CMK (cell line): ENCODE data around the gene DDIT4.
"Not testable (repeated sequence)": the region's sequence is repeated elsewhere in the genome, so short reads cannot be mapped to it uniquely, and the experiment has no call there.

Experiments
- DNase-seq: peaks from one replicate; pipeline ENCODE4 v3.0.0-alpha.2; 2010; ENCODE audit warnings: low read depth

The DDIT4 gene

DNA sequence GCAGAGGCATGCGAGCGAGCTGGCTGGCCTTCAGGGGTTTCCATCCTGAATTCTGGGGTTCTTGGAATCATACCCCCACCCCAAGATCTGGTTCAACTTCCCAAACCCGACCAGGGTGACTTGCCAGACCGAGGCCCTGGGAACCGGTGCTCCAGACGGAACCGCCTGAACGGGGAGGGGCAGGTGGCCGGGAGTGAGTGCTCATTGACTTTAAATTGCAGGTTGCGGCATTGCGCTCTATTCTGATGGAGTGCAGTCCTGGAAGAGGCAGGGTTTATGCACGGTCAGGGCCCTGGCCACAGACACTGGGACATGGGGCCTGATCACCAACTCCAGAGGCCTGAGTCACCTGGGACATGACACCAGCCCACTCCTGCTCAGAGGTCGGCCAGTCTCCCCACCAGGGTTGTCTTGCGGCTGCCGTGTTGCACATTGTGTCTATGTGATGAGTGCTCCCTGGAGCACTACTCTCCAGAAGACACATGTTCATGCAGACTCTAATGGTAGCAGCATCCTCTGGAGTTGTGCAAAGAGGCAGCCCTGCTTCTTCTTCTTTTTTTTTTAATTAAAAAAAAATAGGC lies 5.8 kb upstream of the DDIT4 start:
- no peak for DNase-seq

DNA sequence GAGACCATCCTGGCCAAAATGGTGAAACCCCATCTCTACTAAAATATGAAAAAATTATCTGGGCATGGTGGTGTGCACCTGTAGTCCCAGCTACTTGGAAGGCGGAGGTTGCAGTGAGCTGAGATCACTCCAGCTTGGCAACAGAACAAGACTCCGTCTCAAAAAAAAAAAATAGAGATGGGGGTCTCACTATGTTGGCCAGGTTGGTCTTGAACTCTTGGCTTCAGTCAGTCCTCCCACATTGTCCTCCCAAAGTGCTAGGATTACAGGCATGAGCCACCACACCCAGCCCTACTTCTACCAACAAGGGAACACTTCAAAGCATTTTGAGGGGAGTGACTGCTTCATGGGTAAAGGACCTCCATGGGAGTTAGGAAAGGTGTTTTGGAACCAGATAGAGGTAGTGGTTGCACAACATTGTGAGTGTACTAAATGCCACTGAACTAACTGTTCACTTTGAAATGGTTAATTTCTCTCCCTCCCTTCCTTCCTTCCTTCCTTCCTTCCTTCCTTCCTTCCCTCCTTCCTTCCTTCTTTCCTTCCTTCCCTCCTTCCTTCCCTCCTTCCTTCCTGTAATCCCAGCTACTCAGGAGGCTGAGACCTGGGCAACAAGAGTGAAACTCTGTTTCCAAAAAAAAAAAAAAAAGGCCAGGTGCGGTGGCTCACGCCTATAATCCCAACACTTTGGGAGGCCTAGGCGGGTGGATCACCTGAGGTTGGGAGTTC lies 5.1 kb upstream of the DDIT4 start:
- DNase-seq, result not testable (repeated sequence)

DNA sequence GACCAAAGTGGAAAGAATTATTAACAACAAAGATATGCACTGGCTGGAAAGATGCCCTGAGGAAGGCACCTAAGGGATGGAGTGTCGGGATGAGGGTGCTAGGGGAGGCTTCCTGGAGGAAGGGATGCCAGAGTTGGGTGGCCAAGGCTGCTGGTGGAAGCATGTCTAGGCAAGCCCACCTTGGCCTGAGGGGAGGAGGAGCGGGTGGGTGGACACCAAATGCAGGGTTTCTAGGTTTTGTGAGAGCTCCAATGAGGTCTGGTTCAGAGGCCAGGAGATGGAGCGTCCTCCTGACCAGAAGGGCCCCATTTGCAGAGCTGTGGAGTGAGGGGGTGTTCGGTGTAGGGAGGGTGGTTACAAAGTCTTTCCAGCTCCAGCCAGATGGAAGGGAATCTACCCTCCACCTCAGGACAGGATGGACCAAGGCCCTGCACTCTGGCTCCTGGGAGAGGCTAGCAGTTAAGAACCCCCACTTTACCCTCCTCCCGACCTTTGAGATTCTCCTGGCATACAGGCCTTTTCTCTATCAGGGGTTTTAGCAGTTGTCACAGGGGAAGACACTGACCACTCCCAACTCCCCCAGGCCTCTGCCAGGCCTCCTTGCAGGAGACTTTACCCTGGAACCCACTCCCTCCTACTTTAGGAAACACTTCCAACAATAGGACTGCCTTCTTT lies 3.0 kb upstream of the DDIT4 start:
- peak; percentile 61 for DNase-seq

DNA sequence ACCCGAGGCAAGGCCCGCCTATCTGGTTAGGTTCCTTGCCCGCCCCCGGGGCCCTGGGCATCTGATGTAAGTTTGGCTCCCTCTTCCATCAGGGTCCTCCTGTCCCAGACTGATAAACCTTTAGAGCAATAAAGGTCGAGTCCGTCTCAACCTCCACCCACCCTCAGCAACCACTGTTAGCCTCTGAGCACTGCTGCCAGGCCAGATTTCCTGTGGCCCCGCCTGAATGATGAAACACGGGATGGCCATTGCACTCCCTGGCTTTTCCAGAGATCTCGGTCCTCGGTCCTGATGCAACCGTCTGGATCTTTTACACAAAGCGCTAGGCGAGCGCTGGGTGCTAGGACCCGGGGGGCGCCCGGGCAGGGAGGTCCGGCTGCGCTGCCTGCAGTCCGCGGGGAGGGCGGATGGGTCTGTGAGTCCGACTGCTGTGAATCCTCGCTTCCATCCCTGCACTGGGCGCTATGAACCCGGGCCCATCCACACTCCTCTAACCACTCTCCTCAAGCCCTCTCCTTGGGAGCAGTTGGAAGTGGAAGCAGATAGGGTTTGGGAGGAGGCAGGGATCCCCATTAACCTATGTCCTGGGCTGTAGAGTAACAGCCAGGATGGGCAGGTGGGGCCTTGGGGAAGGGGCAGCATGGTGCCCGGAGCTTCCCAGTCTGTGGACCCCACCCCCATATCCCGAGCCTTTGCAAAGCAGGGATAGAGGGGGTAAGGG lies 875 bp upstream of the DDIT4 start:
- peak; percentile 97 for DNase-seq

DNA sequence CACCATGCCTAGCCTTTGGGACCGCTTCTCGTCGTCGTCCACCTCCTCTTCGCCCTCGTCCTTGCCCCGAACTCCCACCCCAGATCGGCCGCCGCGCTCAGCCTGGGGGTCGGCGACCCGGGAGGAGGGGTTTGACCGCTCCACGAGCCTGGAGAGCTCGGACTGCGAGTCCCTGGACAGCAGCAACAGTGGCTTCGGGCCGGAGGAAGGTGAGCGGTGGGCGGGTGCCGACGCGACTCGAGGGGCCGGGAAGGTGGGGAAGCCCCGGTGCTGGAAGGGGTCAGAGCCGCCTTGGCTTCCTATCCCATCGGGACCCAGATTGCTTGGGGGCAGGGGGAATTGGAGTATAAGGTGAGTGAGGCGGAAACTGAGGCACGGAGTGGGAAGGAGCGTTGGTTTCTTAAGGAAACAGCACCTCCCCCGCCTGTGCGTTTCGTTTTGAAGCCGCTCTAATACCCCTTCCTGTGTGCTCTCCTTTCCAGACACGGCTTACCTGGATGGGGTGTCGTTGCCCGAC lies 547 bp downstream of the DDIT4 start:
- DNase-seq, result no peak

DNA sequence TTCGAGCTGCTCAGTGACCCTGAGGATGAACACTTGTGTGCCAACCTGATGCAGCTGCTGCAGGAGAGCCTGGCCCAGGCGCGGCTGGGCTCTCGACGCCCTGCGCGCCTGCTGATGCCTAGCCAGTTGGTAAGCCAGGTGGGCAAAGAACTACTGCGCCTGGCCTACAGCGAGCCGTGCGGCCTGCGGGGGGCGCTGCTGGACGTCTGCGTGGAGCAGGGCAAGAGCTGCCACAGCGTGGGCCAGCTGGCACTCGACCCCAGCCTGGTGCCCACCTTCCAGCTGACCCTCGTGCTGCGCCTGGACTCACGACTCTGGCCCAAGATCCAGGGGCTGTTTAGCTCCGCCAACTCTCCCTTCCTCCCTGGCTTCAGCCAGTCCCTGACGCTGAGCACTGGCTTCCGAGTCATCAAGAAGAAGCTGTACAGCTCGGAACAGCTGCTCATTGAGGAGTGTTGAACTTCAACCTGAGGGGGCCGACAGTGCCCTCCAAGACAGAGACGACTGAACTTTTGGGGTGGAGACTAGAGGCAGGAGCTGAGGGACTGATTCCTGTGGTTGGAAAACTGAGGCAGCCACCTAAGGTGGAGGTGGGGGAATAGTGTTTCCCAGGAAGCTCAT lies 1.1 kb downstream of the DDIT4 start:
- peak; percentile 83 for DNase-seq

DNA sequence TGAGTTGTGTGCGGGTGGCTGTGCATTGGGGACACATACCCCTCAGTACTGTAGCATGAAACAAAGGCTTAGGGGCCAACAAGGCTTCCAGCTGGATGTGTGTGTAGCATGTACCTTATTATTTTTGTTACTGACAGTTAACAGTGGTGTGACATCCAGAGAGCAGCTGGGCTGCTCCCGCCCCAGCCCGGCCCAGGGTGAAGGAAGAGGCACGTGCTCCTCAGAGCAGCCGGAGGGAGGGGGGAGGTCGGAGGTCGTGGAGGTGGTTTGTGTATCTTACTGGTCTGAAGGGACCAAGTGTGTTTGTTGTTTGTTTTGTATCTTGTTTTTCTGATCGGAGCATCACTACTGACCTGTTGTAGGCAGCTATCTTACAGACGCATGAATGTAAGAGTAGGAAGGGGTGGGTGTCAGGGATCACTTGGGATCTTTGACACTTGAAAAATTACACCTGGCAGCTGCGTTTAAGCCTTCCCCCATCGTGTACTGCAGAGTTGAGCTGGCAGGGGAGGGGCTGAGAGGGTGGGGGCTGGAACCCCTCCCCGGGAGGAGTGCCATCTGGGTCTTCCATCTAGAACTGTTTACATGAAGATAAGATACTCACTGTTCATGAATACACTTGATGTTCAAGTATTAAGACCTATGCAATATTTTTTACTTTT lies 1.8 kb downstream of the DDIT4 start:
- DNase-seq, result no peak

DNA sequence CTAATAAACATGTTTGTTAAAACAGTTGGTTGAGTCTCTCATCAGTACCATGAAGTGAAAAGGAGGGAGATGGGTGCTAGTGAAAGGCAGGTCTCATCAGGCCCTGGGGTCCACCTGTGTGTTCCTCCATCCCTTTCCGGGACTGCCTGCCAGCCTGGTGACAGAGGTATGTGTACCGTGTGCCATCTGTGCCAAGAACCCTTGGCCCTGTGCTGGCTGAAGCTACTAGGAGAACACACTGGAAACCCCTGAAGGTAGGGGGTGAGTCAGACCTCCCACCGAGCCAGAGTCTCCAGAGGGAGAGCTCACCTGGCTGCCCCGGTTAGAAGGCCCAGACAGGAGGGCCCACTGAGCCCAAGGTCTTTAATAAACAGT lies 2.3 kb downstream of the DDIT4 start:
- no peak for DNase-seq

DNA sequence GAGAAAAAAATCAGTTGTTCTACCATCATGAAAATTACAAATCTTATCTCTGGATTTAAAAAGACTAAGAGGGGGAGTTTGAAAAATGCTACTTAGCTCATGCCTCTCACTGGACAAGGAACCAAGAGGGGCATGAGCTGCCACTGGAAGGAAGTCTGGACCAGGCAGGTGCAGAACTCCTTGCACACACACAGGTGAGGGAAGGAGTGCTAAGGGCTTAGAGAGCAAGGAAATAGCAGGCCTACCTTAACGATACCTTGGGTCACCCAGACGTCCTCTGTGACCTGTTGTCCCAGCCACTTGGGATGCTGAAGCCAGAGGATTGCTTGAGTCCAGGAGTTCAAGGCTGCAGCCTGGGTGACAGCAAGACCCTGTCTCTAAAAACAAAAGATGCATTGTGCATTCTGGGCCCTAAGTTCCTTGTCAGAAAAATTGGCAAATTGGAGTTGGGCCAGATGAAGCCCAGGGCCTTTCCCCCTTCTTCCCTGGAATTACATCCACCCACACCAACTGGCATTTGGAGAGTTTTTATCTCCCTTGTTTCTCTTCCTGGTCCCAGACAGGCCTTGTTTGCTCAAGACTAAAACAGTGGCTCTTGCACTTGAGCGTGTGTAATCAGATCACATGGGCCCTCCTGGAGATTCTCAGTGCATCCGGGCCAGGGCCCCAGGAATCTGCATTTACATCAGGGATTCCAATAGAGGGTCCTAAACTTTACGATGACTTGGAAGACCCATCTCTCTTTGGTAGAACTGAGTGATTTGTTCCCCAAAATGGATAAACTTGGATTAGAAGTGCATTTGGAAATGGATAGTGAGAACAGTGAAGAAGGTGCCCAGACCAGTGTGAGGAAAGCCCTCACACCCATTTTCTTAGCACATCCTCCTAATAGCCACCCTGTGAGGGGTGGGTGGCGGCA lies 3.0 kb downstream of the DDIT4 start:
- no peak for DNase-seq

DNA sequence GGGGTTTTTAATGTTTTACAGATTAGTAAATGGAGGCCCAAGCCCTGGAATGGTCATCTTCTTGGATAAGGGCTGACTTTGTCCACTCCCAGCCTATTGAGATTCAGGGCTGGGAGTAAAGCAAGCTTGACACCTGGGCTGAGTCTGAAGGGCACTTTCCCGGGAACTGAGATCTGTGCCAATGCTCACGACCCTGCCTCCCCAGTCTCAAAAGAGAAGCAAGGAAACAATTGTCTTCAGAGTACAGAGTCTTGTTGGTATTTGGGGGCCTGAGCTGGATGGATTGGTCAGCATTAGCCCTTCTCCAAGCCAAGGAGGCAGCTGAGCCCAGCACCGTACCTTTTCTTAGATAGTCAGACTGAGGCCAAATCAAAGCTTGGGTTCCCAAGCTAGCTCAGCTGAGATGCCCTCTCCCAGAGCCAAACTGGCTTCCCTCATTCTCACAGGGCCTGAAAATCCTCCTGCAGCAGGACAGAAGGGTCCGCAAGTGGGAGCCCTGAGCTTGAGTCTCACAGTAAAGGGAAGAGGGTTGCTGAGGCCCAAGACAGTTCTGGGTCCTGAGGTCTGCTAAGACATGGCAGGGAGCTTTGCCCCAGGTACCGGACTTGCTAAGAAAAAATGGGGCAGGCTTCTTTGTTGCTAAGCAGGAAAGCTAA lies 3.7 kb downstream of the DDIT4 start:
- DNase-seq, result no peak

DNA sequence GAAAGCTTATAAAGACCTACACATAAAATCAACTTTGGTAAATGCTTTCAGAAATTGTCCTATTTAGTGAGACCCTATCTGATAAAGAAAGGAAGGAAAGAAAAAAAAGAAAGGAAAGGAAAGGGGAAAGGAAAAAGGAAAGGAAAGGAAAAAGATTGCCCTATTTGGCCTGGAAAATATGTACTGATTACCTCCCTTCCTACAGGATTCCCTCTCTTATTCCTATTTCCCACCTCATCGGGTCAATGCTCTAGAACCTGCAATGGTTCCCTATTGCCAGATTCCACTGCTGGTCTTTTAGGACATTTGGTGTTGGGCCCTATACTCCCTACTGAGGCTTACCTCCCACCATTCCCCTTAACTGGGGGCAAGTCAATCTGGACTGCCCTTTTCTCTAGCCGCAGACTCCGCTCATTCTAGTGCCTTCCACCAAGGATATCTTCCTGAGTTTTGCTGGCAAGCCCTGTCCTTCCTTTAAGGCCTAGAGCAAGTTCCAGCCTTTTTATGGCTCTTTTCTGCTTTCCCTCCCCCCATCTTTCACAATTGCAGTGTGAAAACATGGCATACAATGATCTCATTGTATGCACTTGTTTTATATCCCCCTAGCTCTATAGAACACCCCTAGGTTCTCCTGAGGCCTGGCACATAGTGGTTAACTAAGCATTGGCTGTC lies 4.4 kb downstream of the DDIT4 start:
- no peak for DNase-seq

DNA sequence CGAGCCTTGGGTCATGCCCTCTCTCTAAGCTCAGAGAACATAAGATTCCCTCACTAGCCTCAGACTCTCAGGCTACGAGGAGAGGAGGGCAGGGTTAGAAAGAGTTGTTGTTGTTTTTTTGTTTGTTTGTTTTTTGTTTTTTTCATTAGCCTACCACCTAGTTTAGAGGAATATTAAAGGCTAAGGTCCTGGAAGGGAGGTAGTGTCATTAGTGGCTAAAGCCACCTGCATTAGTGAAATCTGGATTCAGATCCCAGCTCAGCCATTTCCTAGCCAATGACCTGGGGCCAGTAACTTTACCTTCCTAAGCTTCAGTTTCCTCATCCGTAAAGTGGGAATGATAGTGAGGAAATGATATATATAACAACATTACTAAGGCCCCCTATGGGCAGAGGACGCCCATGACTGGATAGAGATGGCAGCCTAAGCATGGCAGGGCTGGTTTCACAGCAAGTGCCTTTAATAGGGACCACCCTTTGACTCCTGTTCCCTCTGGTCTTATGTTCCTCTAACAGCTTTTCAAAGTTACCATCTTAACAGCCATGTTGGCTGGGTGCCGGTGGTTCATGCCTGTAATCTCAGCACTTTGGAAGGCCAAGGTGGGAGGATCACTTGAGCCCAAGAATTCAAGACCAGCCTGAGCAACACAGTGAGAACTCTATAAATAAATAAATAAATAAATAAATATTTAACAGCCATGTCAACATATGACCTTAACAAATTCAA lies 5.1 kb downstream of the DDIT4 start:
- DNase-seq, result no peak

DNA sequence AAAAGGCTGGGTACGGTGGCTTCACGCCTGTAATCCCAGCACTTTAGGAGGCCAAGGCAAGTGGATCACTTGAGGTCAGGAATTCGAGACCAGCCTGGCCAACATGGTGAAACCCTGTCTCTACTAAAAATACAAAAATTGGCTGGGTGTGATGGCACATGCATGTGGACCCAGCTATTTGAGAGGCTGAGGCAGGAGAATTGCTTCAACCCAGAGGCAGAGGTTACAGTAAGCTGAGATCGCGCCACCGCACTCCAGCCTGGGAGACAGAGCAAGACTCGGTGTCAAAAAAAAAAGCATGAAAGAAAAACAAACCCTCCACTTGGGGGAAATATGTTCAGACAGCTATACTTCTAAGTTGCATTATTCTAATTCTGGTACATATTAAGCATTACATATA lies 5.9 kb downstream of the DDIT4 start:
- DNase-seq, result not testable (repeated sequence)

DNA sequence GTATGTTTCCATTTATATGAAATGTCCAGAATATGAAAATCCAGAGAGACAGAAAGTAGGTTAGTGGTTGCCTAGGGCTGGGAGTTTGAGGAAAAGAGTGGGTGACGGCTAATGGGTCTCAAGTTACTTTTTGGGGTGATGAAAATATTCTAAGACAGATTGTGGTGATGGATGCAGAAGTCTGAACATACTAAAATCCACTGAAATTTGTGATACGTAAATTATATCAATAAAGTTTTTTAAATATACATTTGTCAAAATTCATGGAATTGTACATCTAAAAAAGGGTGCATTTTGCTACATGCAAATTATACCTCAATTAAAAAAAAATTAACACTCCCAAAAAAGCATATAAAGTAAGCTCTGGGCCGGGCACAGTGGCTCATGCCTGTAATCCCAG lies 9.4 kb downstream of the DDIT4 start:
- no peak for DNase-seq

DNA sequence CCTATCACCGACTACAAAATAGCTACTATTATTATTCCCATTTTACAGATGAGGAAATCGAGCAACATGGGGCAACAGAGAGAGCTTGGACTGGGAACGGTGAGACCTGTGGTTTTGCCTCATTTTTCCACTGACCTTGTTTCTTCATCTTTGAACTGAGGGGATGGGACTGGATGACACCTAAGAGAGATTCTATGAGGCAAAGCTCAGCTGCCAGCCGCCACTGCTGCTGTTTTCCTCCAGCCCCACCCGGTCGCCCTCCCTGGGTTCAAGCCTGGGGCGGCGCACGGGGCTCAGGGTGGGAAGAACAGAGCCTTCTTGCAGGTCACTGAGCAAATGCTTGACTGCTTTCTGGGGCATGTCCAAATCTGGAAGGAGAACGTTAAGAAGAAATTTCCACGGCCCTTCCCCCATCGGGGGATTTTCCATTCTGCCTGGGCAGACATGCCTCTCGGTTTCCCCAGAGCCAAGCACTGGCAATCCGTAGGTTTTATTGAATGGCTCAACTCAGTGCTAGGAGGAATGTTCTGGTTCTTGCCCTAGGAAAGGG lies 12.3 kb downstream of the DDIT4 start:
- no peak for DNase-seq

DNA sequence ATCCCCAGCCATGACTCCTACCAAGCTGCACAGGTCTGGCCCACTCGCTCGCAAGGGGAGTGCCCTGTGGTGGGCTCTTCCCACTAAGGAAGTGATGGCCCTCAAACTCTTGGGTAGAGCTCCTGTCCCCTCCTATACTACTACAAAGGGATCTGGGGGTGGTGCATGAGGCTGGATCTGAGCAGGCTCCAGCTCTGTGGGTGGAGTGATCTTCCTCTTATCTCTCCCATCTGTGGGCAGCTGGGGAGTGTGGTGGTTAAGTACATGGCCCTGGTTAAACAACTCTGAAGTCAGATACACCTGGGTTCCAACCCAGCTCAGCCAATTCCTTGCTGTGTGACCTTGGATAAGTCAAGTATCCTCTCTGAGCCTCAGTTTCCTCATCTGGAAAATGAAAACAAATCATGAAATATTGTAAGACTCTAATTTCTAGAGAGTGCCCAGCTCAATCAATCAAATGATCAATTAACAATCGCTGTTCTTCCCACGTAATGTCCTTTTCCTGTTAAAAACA lies 17.4 kb downstream of the DDIT4 start:
- DNase-seq, result peak; percentile 82

DNA sequence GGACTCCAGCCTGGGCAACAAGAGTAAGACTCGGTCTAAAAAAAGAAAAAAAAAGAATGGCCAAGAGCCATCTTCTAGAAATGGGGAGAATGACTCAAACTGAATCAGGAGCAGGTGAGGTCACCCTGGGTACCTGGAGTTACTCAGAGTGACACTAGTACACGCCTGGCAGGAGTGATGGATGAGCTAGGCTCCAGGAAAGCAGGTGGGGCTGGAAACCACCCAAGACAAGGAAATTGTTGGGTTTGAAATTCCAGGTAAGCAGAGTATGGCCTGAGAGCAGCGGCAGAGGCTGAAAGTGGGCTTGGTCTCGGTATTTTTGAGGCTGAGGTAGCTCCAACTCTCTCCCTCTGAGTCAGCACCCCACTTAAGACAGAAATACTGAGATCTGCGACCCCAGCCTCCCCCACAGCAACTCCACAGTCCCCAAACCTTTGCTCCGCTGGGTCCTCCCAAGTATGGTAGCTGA lies 18.5 kb downstream of the DDIT4 start:
- DNase-seq, result no peak

DNA sequence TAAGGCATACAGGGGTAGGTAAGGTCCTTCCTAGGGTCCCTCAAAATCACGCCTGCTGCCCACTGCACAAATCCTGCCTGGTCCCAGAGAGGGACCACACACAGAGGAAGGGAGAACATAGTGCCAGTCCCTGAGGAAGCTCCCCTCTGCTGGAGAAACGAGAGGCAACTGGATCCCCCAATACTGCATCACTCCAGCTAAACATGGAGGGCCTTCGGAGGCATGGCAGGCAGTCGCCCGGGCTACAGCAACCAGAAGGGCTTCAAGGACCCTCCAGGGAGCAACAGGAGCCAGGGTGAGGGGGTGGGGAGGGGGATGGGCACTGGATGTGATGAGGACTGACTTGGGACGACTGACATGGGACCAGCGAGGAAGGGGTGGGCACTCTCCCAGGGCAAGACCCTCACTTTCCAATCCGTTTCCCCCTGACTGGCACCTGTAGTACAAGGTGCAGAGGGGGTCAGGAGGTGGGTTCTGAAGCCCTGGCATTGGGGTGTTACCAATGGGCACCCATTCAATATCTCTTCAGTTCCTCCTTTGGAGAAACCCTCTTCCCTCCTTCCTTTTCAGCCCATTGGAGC lies 21.7 kb downstream of the DDIT4 start:
- no peak for DNase-seq
